K562 (cell line): Measurements from ENCODE around the gene ASB15. TPM values are rescaled to one million over a fixed set of nuclear protein-coding genes. Genes with fewer than 3 reads are reported as not detected.
A peak's percentile ranks its signal among the peaks of the same experiment; 100 is the strongest.

Experiments
- BACH1 ChIP-seq: fragments of 200-800 bp; sonication (Bioruptor generic); IDR thresholded peaks from 2 replicates; pipeline ENCODE4 v1.6.1; 2016; ENCODE audit warnings: missing genetic modification characterization, missing compliant biosample characterization
- CBFA2T3 ChIP-seq: fragments of 450-650 bp; IDR thresholded peaks from 2 replicates; pipeline ENCODE4 v1.6.1; 2017
- CREBBP ChIP-seq: IDR thresholded peaks from one replicate; pipeline ENCODE4 v1.6.1; 2012; ENCODE audit warnings: low read depth, mild to moderate bottlenecking, control low read depth, inconsistent platforms, low read length
- DEAF1 ChIP-seq: fragments of 450-650 bp; formaldehyde crosslinking; IDR thresholded peaks from 2 replicates; pipeline ENCODE4 v1.4.0; 2020; ENCODE audit warnings: mild to moderate bottlenecking, moderate library complexity
- ERF ChIP-seq: fragments of 450-650 bp; formaldehyde crosslinking; IDR thresholded peaks from 2 replicates; pipeline ENCODE4 v1.4.0; 2020; ENCODE audit warnings: mild to moderate bottlenecking, mixed read lengths
- ETV5 ChIP-seq: sonication (generic); formaldehyde crosslinking; IDR thresholded peaks from 2 replicates; pipeline ENCODE4 v1.4.0; 2020; ENCODE audit warnings: low read depth, mild to moderate bottlenecking, missing genetic modification reagents
- FOXP1 ChIP-seq: sonication (generic); formaldehyde crosslinking; IDR thresholded peaks from 2 replicates; pipeline ENCODE4 v1.8.0; 2022; ENCODE audit warnings: mild to moderate bottlenecking, missing genetic modification reagents
- NCOA6 ChIP-seq: fragments of 450-650 bp; IDR thresholded peaks from 2 replicates; pipeline ENCODE4 v1.6.1; 2017; ENCODE audit warnings: mild to moderate bottlenecking
- RB1 ChIP-seq: fragments of 450-650 bp; IDR thresholded peaks from 2 replicates; pipeline ENCODE4 v1.6.1; 2017; ENCODE audit warnings: low read depth, mild to moderate bottlenecking
- SETDB1 ChIP-seq: IDR thresholded peaks from one replicate; pipeline ENCODE4 v1.6.1; 2012; ENCODE audit warnings: low read length, control low read depth, inconsistent platforms
- TFAM ChIP-seq: fragments of 250-450 bp; sonication (Bioruptor Pico); conservative IDR thresholded peaks from 2 replicates; pipeline ENCODE4 v1.5.0; 2021; ENCODE audit warnings: mild to moderate bottlenecking, moderate library complexity
- UBTF ChIP-seq, 2 experiments: IDR thresholded peaks; 2 replicates each; pipeline ENCODE4 v1.6.1; 2012; ENCODE audit warnings: improper control_type of control experiment in 2 of 2, low read depth in 2 of 2, low read length in 2 of 2, borderline replicate concordance in 1 of 2
- ZNF134 ChIP-seq: fragments of 250-450 bp; sonication (Bioruptor Pico); conservative IDR thresholded peaks from 2 replicates; pipeline ENCODE4 v1.4.0; 2020
- ZNF224 ChIP-seq: sonication (generic); formaldehyde crosslinking; IDR thresholded peaks from 2 replicates; pipeline ENCODE4 v1.8.0; 2022; ENCODE audit warnings: mild to moderate bottlenecking, missing genetic modification reagents
- ZNF408 ChIP-seq: fragments of 250-450 bp; sonication (Bioruptor Pico); IDR thresholded peaks from 2 replicates; pipeline ENCODE4 v1.4.0; 2020; ENCODE audit warnings: low read depth, mild to moderate bottlenecking, moderate library complexity
- ZNF445 ChIP-seq: fragments of 250-450 bp; sonication (Bioruptor Pico); IDR thresholded peaks from 2 replicates; pipeline ENCODE4 v1.4.0; 2020; ENCODE audit warnings: low read depth, mild to moderate bottlenecking, moderate library complexity
- polyA plus RNA-seq, 8 experiments: library from polyadenylated mRNA; depleted of rRNA in 4 of 8; stranded (reverse) in 5 of 8; unstranded in 3 of 8; fragments of >200 nt; fragmentation: Nextera tagmentation in 2 of 8; fragmentation: Illumina TruSeq in 1 of 8; extraction: Ambion mirVana in 2 of 8; extraction: Trizol in 1 of 8; gene quantifications; 2 replicates each; pipeline versions ENCODE4 v1.2.1 to v1.2.3, GENCODE V29; 2011 to 2014; ENCODE audit warnings: inconsistent platforms in 1 of 8, missing spikeins in 1 of 8
- total RNA-seq, 7 experiments: library from RNA; depleted of rRNA in 6 of 7; stranded (reverse); fragments of >200 nt in 6 of 7; fragmentation: Illumina TruSeq in 2 of 7; extraction: Trizol in 2 of 7; gene quantifications; 2 replicates each; pipeline versions ENCODE4 v1.2.1 to v1.2.3, GENCODE V29; 2011 to 2021; ENCODE audit warnings: low replicate concordance in 1 of 7
- TF ChIP-seq, protein P1 (sequence below): IDR thresholded peaks from 2 replicates; pipeline ENCODE4 v1.6.1; 2014; ENCODE audit warnings: antibody characterized with exemption
- TF ChIP-seq, protein P2 (sequence below), 3 experiments: fragments of 200-800 bp in 1 of 3; fragments of 250-450 bp in 1 of 3; fragments of 450-650 bp in 1 of 3; sonication (Bioruptor Pico) in 1 of 3; sonication (Bioruptor generic) in 1 of 3; formaldehyde crosslinking in 1 of 3; IDR thresholded peaks; 2 replicates each; pipeline versions ENCODE4 v1.6.1 to v1.8.0; 2016 to 2022; ENCODE audit warnings: mild to moderate bottlenecking in 2 of 3, missing genetic modification characterization in 2 of 3, missing compliant biosample characterization in 1 of 3, moderate library complexity in 1 of 3

The ASB15 gene
- total and polyA plus RNA-seq, 9 of the 15 experiments (the other 6 are each of a cell fraction or from before 2014, with no cell fraction given): 0.03 to 0.14 (median 0.04) TPM; not detected in 3

- TF ChIP-seq DEAF1: 0 out of 2 replicates have a peak, but pooled peaks have one; percentile 25
- TF ChIP-seq SETDB1: no peak
- TF ChIP-seq, protein P1, sequence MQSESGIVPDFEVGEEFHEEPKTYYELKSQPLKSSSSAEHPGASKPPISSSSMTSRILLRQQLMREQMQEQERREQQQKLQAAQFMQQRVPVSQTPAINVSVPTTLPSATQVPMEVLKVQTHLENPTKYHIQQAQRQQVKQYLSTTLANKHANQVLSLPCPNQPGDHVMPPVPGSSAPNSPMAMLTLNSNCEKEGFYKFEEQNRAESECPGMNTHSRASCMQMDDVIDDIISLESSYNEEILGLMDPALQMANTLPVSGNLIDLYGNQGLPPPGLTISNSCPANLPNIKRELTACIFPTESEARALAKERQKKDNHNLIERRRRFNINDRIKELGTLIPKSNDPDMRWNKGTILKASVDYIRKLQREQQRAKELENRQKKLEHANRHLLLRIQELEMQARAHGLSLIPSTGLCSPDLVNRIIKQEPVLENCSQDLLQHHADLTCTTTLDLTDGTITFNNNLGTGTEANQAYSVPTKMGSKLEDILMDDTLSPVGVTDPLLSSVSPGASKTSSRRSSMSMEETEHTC: no peak
- TF ChIP-seq ZNF224 (CRISPR knock-in tag): no peak
- no peak for TF ChIP-seq BACH1 (tag)
- no peak for TF ChIP-seq RB1
- no peak for TF ChIP-seq UBTF (IDR thresholded peaks at IDR 0.05; ENCODE audit: borderline replicate concordance in 1 of 2, low read depth in 2 of 2, low read length in 2 of 2)
- TF ChIP-seq ZNF134 (CRISPR knock-in tag): no peak
- TF ChIP-seq ZNF408: no peak
- TF ChIP-seq ZNF445 (CRISPR knock-in tag): no peak
- TF ChIP-seq ERF (CRISPR knock-in tag): no peak
- TF ChIP-seq, protein P2, sequence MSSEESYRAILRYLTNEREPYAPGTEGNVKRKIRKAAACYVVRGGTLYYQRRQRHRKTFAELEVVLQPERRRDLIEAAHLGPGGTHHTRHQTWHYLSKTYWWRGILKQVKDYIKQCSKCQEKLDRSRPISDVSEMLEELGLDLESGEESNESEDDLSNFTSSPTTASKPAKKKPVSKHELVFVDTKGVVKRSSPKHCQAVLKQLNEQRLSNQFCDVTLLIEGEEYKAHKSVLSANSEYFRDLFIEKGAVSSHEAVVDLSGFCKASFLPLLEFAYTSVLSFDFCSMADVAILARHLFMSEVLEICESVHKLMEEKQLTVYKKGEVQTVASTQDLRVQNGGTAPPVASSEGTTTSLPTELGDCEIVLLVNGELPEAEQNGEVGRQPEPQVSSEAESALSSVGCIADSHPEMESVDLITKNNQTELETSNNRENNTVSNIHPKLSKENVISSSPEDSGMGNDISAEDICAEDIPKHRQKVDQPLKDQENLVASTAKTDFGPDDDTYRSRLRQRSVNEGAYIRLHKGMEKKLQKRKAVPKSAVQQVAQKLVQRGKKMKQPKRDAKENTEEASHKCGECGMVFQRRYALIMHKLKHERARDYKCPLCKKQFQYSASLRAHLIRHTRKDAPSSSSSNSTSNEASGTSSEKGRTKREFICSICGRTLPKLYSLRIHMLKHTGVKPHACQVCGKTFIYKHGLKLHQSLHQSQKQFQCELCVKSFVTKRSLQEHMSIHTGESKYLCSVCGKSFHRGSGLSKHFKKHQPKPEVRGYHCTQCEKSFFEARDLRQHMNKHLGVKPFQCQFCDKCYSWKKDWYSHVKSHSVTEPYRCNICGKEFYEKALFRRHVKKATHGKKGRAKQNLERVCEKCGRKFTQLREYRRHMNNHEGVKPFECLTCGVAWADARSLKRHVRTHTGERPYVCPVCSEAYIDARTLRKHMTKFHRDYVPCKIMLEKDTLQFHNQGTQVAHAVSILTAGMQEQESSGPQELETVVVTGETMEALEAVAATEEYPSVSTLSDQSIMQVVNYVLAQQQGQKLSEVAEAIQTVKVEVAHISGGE (CRISPR knock-in tag; IDR thresholded peaks at IDR 0.05): no peak
- no peak for TF ChIP-seq CREBBP
- TF ChIP-seq CBFA2T3: no peak
- TF ChIP-seq ETV5 (CRISPR knock-in tag): peak; percentile 42; the same call in 1 of the 2 replicates
- TF ChIP-seq NCOA6: no peak
- no peak for TF ChIP-seq FOXP1 (CRISPR knock-in tag)
- TF ChIP-seq TFAM (CRISPR knock-in tag): no peak
These were observed 23.0 kb downstream of the ASB15 start (continued) for GRCh38 chr7:123624527-123625183.
